ENCODE results near the gene FOXO4.
"Not testable (repeated sequence)": the region's sequence is repeated elsewhere in the genome, so short reads cannot be mapped to it uniquely, and the experiment has no call there.

The FOXO4 gene

GRCh38 chrX:71095555-71095980 is at the start of gene FOXO4:
Gene FOXO4 (plus strand): TSS chrX:71095851. CDS start chrX:71096529, 678 bp downstream.
- Histone ChIP-seq H3K4me1 (ENCODE audit: insufficient read depth, low read length) (no peaks in the 10 kb centered on the region), H3K9me3 (ENCODE audit: low read length) (no peaks in the 10 kb centered on the region), H3K27me3 (ENCODE audit: insufficient read depth, low read length) (no peaks in the 10 kb centered on the region), H3K4me3 (ENCODE audit: low read length) (peak within 1 kb of the TSS; percentile 59), H3K36me3 (ENCODE audit: insufficient read depth, low read length) (no peaks in the 10 kb centered on the region), H2AFZ (ENCODE audit: low read depth, low read length) (peak within 1 kb of the TSS; percentile 42)

GRCh38 chrX:71047891-71048290 is 47.8 kb upstream of the FOXO4 start:
- H2AFZ ChIP-seq (ENCODE audit: low read depth, low read length); H3K27me3 ChIP-seq (ENCODE audit: insufficient read depth, low read length); H3K4me3 ChIP-seq (ENCODE audit: low read length); H3K36me3 ChIP-seq (ENCODE audit: insufficient read depth, low read length); H3K9me3 ChIP-seq (ENCODE audit: low read length); H3K4me1 ChIP-seq (ENCODE audit: insufficient read depth, low read length): not testable (repeated sequence)

- Histone ChIP-seq H3K4me1 (ENCODE audit: insufficient read depth, low read length) (no peaks in the 10 kb centered on the region), H3K36me3 (ENCODE audit: insufficient read depth, low read length) (peaks cover 2% of the 10 kb centered on the region), H3K27me3 (ENCODE audit: insufficient read depth, low read length) (no peaks in the 10 kb centered on the region), H3K4me3 (ENCODE audit: low read length) (no peak overlapping the region), H3K9me3 (ENCODE audit: low read length) (no peaks in the 10 kb centered on the region), H2AFZ (ENCODE audit: low read depth, low read length) (no peak overlapping the region)
These were observed 42.9 kb upstream of the FOXO4 start for GRCh38 chrX:71052721-71053120.

- no peaks in the 10 kb centered on the region for H3K9me3 ChIP-seq (ENCODE audit: low read length)
- H3K4me1 ChIP-seq (ENCODE audit: insufficient read depth, low read length), result no peaks in the 10 kb centered on the region
- H2AFZ ChIP-seq (ENCODE audit: low read depth, low read length), result no peak overlapping the region
- peaks cover 4% of the 10 kb centered on the region for H3K36me3 ChIP-seq (ENCODE audit: insufficient read depth, low read length)
- no peaks in the 10 kb centered on the region for H3K27me3 ChIP-seq (ENCODE audit: insufficient read depth, low read length)
- H3K4me3 ChIP-seq (ENCODE audit: low read length), result no peak overlapping the region
These were observed 42.4 kb upstream of the FOXO4 start for GRCh38 chrX:71053217-71053621.

- Histone ChIP-seq H3K9me3 (ENCODE audit: low read length) (no peaks in the 10 kb centered on the region), H2AFZ (ENCODE audit: low read depth, low read length) (no peak overlapping the region), H3K4me1 (ENCODE audit: insufficient read depth, low read length) (no peaks in the 10 kb centered on the region)
These were observed 38.8 kb upstream of the FOXO4 start for GRCh38 chrX:71056867-71057266.

GRCh38 chrX:71057848-71058530 is 37.7 kb upstream of the FOXO4 start:
- Histone ChIP-seq H3K4me3 (ENCODE audit: low read length) (no peak overlapping the region), H3K36me3 (ENCODE audit: insufficient read depth, low read length) (peaks cover 24% of the 10 kb centered on the region), H2AFZ (ENCODE audit: low read depth, low read length) (no peak overlapping the region), H3K9me3 (ENCODE audit: low read length) (no peaks in the 10 kb centered on the region), H3K27me3 (ENCODE audit: insufficient read depth, low read length) (no peaks in the 10 kb centered on the region), H3K4me1 (ENCODE audit: insufficient read depth, low read length) (no peaks in the 10 kb centered on the region)

More at GRCh38 chrX:71056867-71057266, 38.8 kb upstream of the FOXO4 start:
- Histone ChIP-seq H3K4me3 (ENCODE audit: low read length) (no peak overlapping the region), H3K27me3 (ENCODE audit: insufficient read depth, low read length) (no peaks in the 10 kb centered on the region), H3K36me3 (ENCODE audit: insufficient read depth, low read length) (peaks cover 21% of the 10 kb centered on the region)

- no peaks in the 10 kb centered on the region for H3K4me1 ChIP-seq (ENCODE audit: insufficient read depth, low read length)
- H3K4me3 ChIP-seq (ENCODE audit: low read length), result no peak overlapping the region
- no peaks in the 10 kb centered on the region for H3K9me3 ChIP-seq (ENCODE audit: low read length)
- no peaks in the 10 kb centered on the region for H3K27me3 ChIP-seq (ENCODE audit: insufficient read depth, low read length)
- H3K36me3 ChIP-seq (ENCODE audit: insufficient read depth, low read length), result peaks cover 24% of the 10 kb centered on the region
- no peak overlapping the region for H2AFZ ChIP-seq (ENCODE audit: low read depth, low read length)
These were observed 35.5 kb upstream of the FOXO4 start for GRCh38 chrX:71060127-71060526.

GRCh38 chrX:71067089-71067488 is 28.6 kb upstream of the FOXO4 start:
- Histone ChIP-seq H2AFZ (ENCODE audit: low read depth, low read length) (no peak overlapping the region), H3K4me1 (ENCODE audit: insufficient read depth, low read length) (peaks cover 7% of the 10 kb centered on the region), H3K9me3 (ENCODE audit: low read length) (no peaks in the 10 kb centered on the region), H3K36me3 (ENCODE audit: insufficient read depth, low read length) (peaks cover 3% of the 10 kb centered on the region), H3K27me3 (ENCODE audit: insufficient read depth, low read length) (no peaks in the 10 kb centered on the region), H3K4me3 (ENCODE audit: low read length) (peak overlapping the region; percentile 89)

GRCh38 chrX:71067712-71068043 is 28.0 kb upstream of the FOXO4 start:
- peak overlapping the region; percentile 79 for H2AFZ ChIP-seq (ENCODE audit: low read depth, low read length)
- peaks cover 3% of the 10 kb centered on the region for H3K36me3 ChIP-seq (ENCODE audit: insufficient read depth, low read length)
- peaks cover 7% of the 10 kb centered on the region for H3K4me1 ChIP-seq (ENCODE audit: insufficient read depth, low read length)
- no peaks in the 10 kb centered on the region for H3K9me3 ChIP-seq (ENCODE audit: low read length)
- H3K27me3 ChIP-seq (ENCODE audit: insufficient read depth, low read length), result no peaks in the 10 kb centered on the region
- peak overlapping the region; percentile 89 for H3K4me3 ChIP-seq (ENCODE audit: low read length)

- Histone ChIP-seq H3K9me3 (ENCODE audit: low read length) (no peaks in the 10 kb centered on the region), H3K27me3 (ENCODE audit: insufficient read depth, low read length) (no peaks in the 10 kb centered on the region), H2AFZ (ENCODE audit: low read depth, low read length) (peak within 1 kb of the TSS; percentile 79), H3K4me1 (ENCODE audit: insufficient read depth, low read length) (peaks cover 7% of the 10 kb centered on the region), H3K4me3 (ENCODE audit: low read length) (peak within 1 kb of the TSS; percentile 89), H3K36me3 (ENCODE audit: insufficient read depth, low read length) (peaks cover 3% of the 10 kb centered on the region)
These were observed 27.4 kb upstream of the FOXO4 start, which contains the start of gene SNX12 for GRCh38 chrX:71068044-71068918. Gene SNX12 (minus strand): TSS chrX:71068334. CDS start chrX:71068306, 28 bp downstream.

GRCh38 chrX:71070531-71070930 is 25.1 kb upstream of the FOXO4 start:
- no peaks in the 10 kb centered on the region for H3K9me3 ChIP-seq (ENCODE audit: low read length)
- no peaks in the 10 kb centered on the region for H3K27me3 ChIP-seq (ENCODE audit: insufficient read depth, low read length)
- H2AFZ ChIP-seq (ENCODE audit: low read depth, low read length), result no peak overlapping the region
- peaks cover 7% of the 10 kb centered on the region for H3K4me1 ChIP-seq (ENCODE audit: insufficient read depth, low read length)
- no peak overlapping the region for H3K4me3 ChIP-seq (ENCODE audit: low read length)
- peaks cover 3% of the 10 kb centered on the region for H3K36me3 ChIP-seq (ENCODE audit: insufficient read depth, low read length)

GRCh38 chrX:71081330-71082123 is 14.1 kb upstream of the FOXO4 start:
- Histone ChIP-seq H3K27me3 (ENCODE audit: insufficient read depth, low read length) (no peaks in the 10 kb centered on the region), H3K4me3 (ENCODE audit: low read length) (no peak overlapping the region), H3K9me3 (ENCODE audit: low read length) (no peaks in the 10 kb centered on the region), H2AFZ (ENCODE audit: low read depth, low read length) (no peak overlapping the region), H3K36me3 (ENCODE audit: insufficient read depth, low read length) (no peaks in the 10 kb centered on the region), H3K4me1 (ENCODE audit: insufficient read depth, low read length) (no peaks in the 10 kb centered on the region)

Measured in neuron (in vitro differentiated cells).